Ammon's horn (tissue), 1 donor: ENCODE measurements around the gene NOSTRIN.
"Not testable (repeated sequence)": the region's sequence is repeated elsewhere in the genome, so short reads cannot be mapped to it uniquely, and the experiment has no call there.

Experiments used
- DNase-seq: peaks from one replicate; pipeline ENCODE4 v3.0.0-alpha.2; 2016; ENCODE audit warnings: low spot score

The NOSTRIN gene

GRCh38 chr2:168790226-168790902 lies 12.1 kb upstream of the NOSTRIN start:
- DNase-seq: no peak

GRCh38 chr2:168791140-168791539 lies 11.3 kb upstream of the NOSTRIN start:
- DNase-seq: not testable (repeated sequence)

- no peak for DNase-seq
Observed at GRCh38 chr2:168793596-168793995, 8.8 kb upstream of the NOSTRIN start.

GRCh38 chr2:168794968-168795367 lies 7.5 kb upstream of the NOSTRIN start:
- no peak for DNase-seq

- DNase-seq: no peak
Observed at GRCh38 chr2:168796090-168796577, 6.3 kb upstream of the NOSTRIN start.

GRCh38 chr2:168796583-168797285 lies 5.7 kb upstream of the NOSTRIN start:
- no peak for DNase-seq

- no peak for DNase-seq
Observed at GRCh38 chr2:168797286-168797655, 5.2 kb upstream of the NOSTRIN start.

- DNase-seq: no peak
Observed at GRCh38 chr2:168798076-168798887, 4.2 kb upstream of the NOSTRIN start.

GRCh38 chr2:168798888-168799410 lies 3.5 kb upstream of the NOSTRIN start:
- DNase-seq: no peak

- no peak for DNase-seq
Observed at GRCh38 chr2:168801471-168801870, 966 bp upstream of the NOSTRIN start.

GRCh38 chr2:168802859-168803725 lies 655 bp downstream of the NOSTRIN start:
- no peak for DNase-seq

- no peak for DNase-seq
Observed at GRCh38 chr2:168804214-168804613, 1.8 kb downstream of the NOSTRIN start.

GRCh38 chr2:168805615-168806014 lies 3.2 kb downstream of the NOSTRIN start:
- DNase-seq: no peak

GRCh38 chr2:168809537-168809936 lies 7.1 kb downstream of the NOSTRIN start:
- no peak for DNase-seq

- no peak for DNase-seq
Observed at GRCh38 chr2:168810235-168810634, 7.8 kb downstream of the NOSTRIN start.

- DNase-seq: no peak
Observed at GRCh38 chr2:168811696-168812095, 9.3 kb downstream of the NOSTRIN start.

GRCh38 chr2:168814046-168814445 lies 11.6 kb downstream of the NOSTRIN start:
- no peak for DNase-seq

GRCh38 chr2:168814939-168815907 lies 12.8 kb downstream of the NOSTRIN start:
- no peak for DNase-seq

GRCh38 chr2:168816369-168816768 lies 13.9 kb downstream of the NOSTRIN start:
- DNase-seq: no peak

- DNase-seq: no peak
Observed at GRCh38 chr2:168819050-168819715, 16.7 kb downstream of the NOSTRIN start.
